Hepatocyte (in vitro differentiated cells): Measurements from ENCODE around the gene ADGRV1.

Experiments
- CTCF ChIP-seq: fragments of 200-600 bp; sonication (generic); IDR thresholded peaks from 2 replicates; pipeline ENCODE4 v1.5.1; 2016; ENCODE audit warnings: antibody characterized with exemption, mild to moderate bottlenecking; ENCODE audit not compliant: poor library complexity
- EZH2 ChIP-seq: fragments of 200-600 bp; sonication (generic); IDR thresholded peaks from 2 replicates; pipeline ENCODE4 v1.6.1; 2016; ENCODE audit warnings: antibody characterized with exemption, mild to moderate bottlenecking, borderline replicate concordance
- EZH2phosphoT487 ChIP-seq: fragments of 200-600 bp; sonication (generic); IDR thresholded peaks from one replicate; pipeline ENCODE4 v1.6.1; 2018; ENCODE audit warnings: antibody characterized with exemption, mild to moderate bottlenecking, low read depth, moderate library complexity; ENCODE audit not compliant: unreplicated experiment, severe bottlenecking

- TF ChIP-seq EZH2 = no peak
- TF ChIP-seq CTCF = no peak
- no peak for TF ChIP-seq EZH2phosphoT487
Observed at GRCh38 chr5:91079037-91079436, 520.4 kb downstream of the ADGRV1 start.
